ENCODE measurements around the gene LSM7.
"Not testable (repeated sequence)": the region's sequence is repeated elsewhere in the genome, so short reads cannot be mapped to it uniquely, and the experiment has no call there.

LSM7 gene

DNA sequence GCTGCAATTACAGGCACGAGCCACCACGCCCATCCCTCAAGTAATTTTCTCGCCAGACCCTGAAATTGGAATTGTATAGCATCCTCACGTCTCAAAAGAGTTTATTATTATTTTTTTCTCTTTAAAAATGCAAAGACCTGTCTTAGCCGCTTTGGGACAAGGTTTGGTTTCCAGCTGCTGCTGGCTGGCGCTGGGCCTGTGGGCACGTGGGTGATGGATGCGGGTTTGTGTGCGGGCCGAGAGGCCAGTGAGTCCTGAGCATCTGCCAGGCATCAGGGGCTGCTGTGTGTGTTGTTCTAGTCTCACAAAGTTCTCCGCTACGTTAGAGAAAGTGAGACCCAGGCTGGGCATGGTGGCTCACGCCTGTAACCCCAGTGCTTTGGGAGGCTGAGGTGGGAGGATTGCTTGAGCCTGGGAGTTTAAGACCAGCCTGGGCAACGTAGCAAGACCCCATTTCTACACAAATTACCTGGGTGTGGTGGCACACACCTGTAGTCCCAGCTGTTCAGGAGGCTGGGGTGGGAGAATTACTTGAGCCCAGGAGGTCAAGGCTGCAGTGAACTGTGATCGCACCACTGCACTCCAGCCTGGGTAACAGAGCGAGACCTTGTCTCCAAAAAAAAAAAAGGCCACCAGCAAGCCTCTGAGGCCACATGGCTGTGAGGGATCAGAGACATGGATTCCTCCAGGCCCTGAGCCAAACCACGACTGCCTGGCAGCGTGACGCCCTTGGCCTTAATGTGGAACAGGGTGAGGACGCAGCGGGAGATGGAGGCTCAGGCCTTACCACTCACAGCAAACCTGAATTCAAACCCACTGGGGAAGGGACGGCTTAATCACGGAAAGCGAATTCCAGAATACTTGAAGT lies 27.0 kb upstream of the LSM7 start:
- in situ Hi-C loops (cut with MboI; ENCODE audit: low sequenced_read_pairs): no loop called here

- in situ Hi-C loops (cut with MboI; ENCODE audit: low sequenced_read_pairs): no loop called here
Observed at GRCh38 chr19:2354670-2355069, 26.3 kb upstream of the LSM7 start.

DNA sequence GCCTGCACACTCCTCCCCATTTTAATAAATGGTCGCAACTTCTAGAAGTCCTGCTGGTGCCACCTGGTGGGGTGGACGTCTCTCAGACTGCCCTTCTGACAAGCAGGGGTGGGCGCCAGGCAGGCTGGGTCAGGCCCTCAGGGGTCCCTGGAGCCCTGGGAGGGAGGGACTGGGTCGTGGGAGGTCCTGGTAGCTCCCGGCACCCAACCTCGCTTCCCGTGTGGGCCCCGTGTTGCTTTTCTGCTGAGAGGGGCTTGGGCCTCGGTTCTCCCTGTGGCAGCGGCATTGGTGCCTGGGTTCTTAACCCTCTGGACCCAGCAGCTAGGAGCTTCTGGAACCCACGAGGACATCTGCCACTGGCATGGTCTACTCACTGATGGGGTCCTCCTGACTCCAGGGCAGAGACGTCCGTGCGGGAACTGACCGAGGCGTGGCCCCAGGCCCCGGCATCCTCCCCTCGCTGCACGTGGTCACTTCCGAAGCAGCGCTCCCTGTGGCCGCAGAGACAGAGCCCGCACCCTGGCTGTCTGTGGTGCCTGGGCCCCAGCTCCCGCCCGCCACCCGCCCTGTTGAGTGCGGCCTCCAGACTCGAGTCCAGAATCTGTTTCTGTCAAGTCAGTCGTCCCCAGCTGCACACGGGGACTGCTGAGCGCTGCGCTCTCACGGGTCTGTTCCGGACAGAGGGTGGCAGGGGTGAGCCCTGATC lies 25.7 kb upstream of the LSM7 start:
- in situ Hi-C loops (cut with MboI; ENCODE audit: low sequenced_read_pairs): no loop called here

- in situ Hi-C loops (cut with MboI; ENCODE audit: low sequenced_read_pairs): no loop called here
Observed at GRCh38 chr19:2353159-2353886, 24.9 kb upstream of the LSM7 start.

- in situ Hi-C loops (cut with MboI; ENCODE audit: low sequenced_read_pairs): no loop called here
Observed at GRCh38 chr19:2352121-2352520, 23.7 kb upstream of the LSM7 start.

DNA sequence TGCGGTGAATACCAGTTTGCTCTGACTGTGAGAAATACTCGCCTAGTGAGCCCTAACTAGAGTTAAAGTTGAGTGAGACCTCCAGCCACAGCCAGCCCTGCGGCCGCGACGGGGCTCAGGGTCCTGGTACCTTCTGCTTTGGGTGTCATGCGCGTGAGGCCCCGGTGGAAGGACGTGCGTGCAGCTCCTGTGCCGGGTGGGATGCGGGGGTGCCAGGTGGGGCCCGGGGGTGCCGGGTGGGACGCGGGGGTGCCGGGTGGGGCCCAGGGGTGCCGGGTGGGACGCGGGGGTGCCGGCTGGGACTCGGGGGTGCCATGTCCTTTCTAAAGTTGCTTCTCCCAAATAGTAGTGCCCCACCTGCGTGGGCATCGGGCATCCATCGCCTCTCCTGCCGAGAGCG lies 23.2 kb upstream of the LSM7 start:
- in situ Hi-C loops (cut with MboI; ENCODE audit: low sequenced_read_pairs): no loop called here

DNA sequence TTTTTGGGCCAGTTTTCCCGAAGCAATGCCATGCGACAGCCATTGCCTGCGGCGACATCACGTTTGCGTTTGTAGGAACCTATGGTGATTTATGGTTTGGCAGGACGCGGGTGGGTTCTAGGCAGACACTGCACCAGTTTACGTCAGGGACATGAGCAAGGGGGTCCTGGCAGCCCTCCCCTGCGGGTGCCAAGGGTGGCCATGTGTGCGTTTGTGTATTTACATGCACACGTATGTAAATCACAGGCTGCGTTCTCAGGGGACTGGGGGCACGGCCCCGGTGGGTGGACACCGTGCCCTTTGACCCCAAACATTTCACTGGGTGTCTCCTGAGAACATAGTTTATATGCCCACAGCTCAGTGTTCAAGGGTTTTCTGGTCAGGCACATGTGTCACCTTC lies 22.3 kb upstream of the LSM7 start:
- in situ Hi-C loops (cut with MboI; ENCODE audit: low sequenced_read_pairs): no loop called here

GRCh38 chr19:2349818-2350217 lies 21.4 kb upstream of the LSM7 start:
- in situ Hi-C loops (cut with MboI; ENCODE audit: low sequenced_read_pairs): not testable (repeated sequence)

- in situ Hi-C loops (cut with MboI; ENCODE audit: low sequenced_read_pairs): no loop called here
Observed at GRCh38 chr19:2345794-2346663, 17.6 kb upstream of the LSM7 start.

DNA sequence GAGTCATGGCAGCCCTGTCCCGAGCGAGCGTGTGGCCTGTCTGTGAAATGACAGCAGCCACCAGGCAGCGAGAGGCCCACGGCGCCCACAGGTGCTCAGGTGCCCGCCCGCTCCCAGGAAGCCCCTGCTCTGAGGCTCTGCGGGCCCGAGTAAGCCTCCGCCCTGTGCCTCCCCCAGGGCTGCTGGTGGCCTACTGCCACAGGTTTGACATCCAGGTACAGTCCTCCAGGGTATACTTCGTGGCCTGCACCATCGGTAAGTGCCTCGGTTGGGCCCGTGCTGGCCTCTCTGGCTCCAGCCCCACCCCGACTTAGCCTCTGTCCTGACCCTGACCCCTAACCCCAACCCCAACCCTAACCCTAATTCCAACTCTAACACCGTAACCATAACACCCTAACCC lies 16.7 kb upstream of the LSM7 start:
- in situ Hi-C loops (cut with MboI; ENCODE audit: low sequenced_read_pairs): no loop called here

GRCh38 chr19:2344381-2344870 lies 16.0 kb upstream of the LSM7 start:
- in situ Hi-C loops (cut with MboI; ENCODE audit: low sequenced_read_pairs): no loop called here

DNA sequence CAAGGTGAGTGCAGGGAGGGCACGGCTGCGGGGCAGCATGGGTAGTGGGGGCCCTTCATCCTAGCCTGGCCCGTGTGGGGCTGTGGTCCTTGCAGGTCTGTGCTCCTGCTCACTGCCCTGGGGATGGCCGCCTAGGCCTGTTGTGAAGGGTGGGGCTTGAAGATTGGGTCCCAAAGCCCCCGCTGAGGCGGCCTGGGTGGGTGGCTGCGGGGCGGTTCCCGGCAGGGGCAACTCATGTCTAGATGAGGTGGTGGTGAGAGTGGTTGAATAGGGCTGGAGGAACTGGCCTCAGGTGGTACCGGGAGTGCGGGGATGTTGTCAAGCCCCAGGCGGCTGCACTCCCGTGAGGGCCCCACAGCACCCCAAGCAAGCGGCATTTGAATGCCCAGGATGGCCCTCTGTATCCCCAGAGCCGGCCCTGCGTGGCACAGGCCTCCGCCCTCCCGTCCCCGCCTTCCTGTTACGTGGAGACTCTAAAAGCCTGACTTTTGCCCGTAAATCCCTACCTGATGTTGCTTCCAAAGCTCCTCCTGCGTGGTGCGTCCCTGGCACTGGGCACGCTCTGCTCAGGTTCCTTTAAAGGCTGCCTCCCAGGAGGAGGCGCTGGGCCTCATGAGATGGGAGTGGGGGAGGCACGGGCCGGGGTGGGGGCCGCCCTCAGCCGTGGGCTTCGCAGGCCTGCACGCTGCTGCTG lies 15.1 kb upstream of the LSM7 start:
- in situ Hi-C loops (cut with MboI; ENCODE audit: low sequenced_read_pairs): no loop called here

GRCh38 chr19:2342656-2343288 lies 14.4 kb upstream of the LSM7 start:
- in situ Hi-C loops (cut with MboI; ENCODE audit: low sequenced_read_pairs): no loop called here

GRCh38 chr19:2341982-2342381 lies 13.6 kb upstream of the LSM7 start:
- in situ Hi-C loops (cut with MboI; ENCODE audit: low sequenced_read_pairs): no loop called here

- in situ Hi-C loops (cut with MboI; ENCODE audit: low sequenced_read_pairs): no loop called here
Observed at GRCh38 chr19:2341244-2341751, 12.9 kb upstream of the LSM7 start.

- in situ Hi-C loops (cut with MboI; ENCODE audit: low sequenced_read_pairs): no loop called here
Observed at GRCh38 chr19:2340496-2341243, 12.3 kb upstream of the LSM7 start.

GRCh38 chr19:2339644-2340310 lies 11.4 kb upstream of the LSM7 start:
- in situ Hi-C loops (cut with MboI; ENCODE audit: low sequenced_read_pairs): no loop called here
